ENCODE results near the gene GMPR2.

DNA sequence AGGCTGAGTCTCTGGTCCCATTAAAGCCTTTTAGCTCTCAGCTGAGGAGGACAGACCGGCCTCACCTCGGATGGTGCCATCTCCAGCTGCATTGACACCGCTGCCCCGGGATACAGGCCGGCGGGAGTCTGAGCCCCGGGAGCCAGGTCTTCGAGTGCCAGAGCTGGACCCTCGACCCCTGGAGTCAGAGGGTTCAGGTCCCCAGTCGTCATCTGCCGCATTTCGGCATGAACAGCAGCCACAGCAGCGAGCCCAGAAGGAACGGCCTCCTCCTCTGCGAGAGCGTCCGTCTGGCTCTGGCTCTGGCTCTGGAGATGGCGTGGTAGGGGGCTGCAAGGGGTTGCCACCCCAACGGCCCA lies 29.2 kb downstream of the GMPR2 start:
- TF ChIP-seq, protein P1, sequence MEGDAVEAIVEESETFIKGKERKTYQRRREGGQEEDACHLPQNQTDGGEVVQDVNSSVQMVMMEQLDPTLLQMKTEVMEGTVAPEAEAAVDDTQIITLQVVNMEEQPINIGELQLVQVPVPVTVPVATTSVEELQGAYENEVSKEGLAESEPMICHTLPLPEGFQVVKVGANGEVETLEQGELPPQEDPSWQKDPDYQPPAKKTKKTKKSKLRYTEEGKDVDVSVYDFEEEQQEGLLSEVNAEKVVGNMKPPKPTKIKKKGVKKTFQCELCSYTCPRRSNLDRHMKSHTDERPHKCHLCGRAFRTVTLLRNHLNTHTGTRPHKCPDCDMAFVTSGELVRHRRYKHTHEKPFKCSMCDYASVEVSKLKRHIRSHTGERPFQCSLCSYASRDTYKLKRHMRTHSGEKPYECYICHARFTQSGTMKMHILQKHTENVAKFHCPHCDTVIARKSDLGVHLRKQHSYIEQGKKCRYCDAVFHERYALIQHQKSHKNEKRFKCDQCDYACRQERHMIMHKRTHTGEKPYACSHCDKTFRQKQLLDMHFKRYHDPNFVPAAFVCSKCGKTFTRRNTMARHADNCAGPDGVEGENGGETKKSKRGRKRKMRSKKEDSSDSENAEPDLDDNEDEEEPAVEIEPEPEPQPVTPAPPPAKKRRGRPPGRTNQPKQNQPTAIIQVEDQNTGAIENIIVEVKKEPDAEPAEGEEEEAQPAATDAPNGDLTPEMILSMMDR (IDR thresholded peaks at IDR 0.05), result no peak
- TF ChIP-seq POLR2A (IDR thresholded peaks at IDR 0.05), result no peak
